Endodermal cell (in vitro differentiated cells): ENCODE data around the gene ADSL. TPM values are rescaled to one million over a fixed set of nuclear protein-coding genes. Genes with fewer than 3 reads are reported as not detected.
A peak's percentile ranks its signal among the peaks of the same experiment; 100 is the strongest.

Experiments
- DNase-seq: peaks from one replicate; pipeline ENCODE4 v3.0.0-alpha.2; 2017
- H3K27ac ChIP-seq: 2 replicates; pipeline ENCODE4 v1.5.1; 2013; ENCODE audit warnings: mild to moderate bottlenecking, low read depth, low read length, moderate library complexity
- H3K27me3 ChIP-seq: 2 replicates; pipeline ENCODE4 v1.6.1; 2013; ENCODE audit warnings: mild to moderate bottlenecking, low read length, moderate library complexity; ENCODE audit not compliant: insufficient read depth, control insufficient read depth, poor library complexity, severe bottlenecking
- H3K36me3 ChIP-seq: 2 replicates; pipeline ENCODE4 v1.7.0; 2013; ENCODE audit warnings: mild to moderate bottlenecking, low read length, moderate library complexity; ENCODE audit not compliant: control insufficient read depth, insufficient read depth
- H3K4me1 ChIP-seq: one replicate; pipeline ENCODE4 v1.7.0; 2013; ENCODE audit warnings: low read length; ENCODE audit not compliant: control insufficient read depth, insufficient read depth
- H3K4me3 ChIP-seq: 2 replicates; pipeline ENCODE4 v1.5.1; 2013; ENCODE audit warnings: mild to moderate bottlenecking, low read length, moderate library complexity
- H3K9ac ChIP-seq: 2 replicates; pipeline ENCODE4 v1.6.1; 2013; ENCODE audit warnings: mild to moderate bottlenecking, low read length, moderate library complexity; ENCODE audit not compliant: poor library complexity, severe bottlenecking; ENCODE audit errors: extremely low read depth
- H3K9me3 ChIP-seq: 2 replicates; pipeline ENCODE4 v1.6.1; 2013; ENCODE audit warnings: mild to moderate bottlenecking, low read length, moderate library complexity; ENCODE audit not compliant: control insufficient read depth
- H3K27ac Mint-ChIP-seq: 2 replicates; pipeline ENCODE4 v1.8.0; 2020; ENCODE audit warnings: mixed read lengths
- H3K27me3 Mint-ChIP-seq: 2 replicates; pipeline ENCODE4 v1.8.0; 2021; ENCODE audit warnings: mild to moderate bottlenecking, mixed read lengths; ENCODE audit not compliant: insufficient read depth
- H3K36me3 Mint-ChIP-seq: 2 replicates; pipeline ENCODE4 v1.8.0; 2020; ENCODE audit warnings: low read depth, mixed read lengths
- H3K4me1 Mint-ChIP-seq: 2 replicates; pipeline ENCODE4 v1.8.0; 2020; ENCODE audit warnings: mixed read lengths
- H3K4me3 Mint-ChIP-seq: 2 replicates; pipeline ENCODE4 v1.8.0; 2020; ENCODE audit warnings: mild to moderate bottlenecking, moderate library complexity, mixed read lengths
- H3K9me3 Mint-ChIP-seq: 2 replicates; pipeline ENCODE4 v1.8.0; 2020; ENCODE audit warnings: mild to moderate bottlenecking, mixed read lengths
- CTCF ChIP-seq: fragments of 200-600 bp; sonication (generic); conservative IDR thresholded peaks from 2 replicates; pipeline ENCODE4 v1.5.0; 2021; ENCODE audit warnings: antibody characterized with exemption, mild to moderate bottlenecking
- WGBS, 2 experiments: methylation state at CpG; one replicate each; pipeline versions ENCODE4 v1.1.5 to v1.1.7; 2013; ENCODE audit warnings: missing lambda C conversion rate in 2 of 2, mixed read lengths in 1 of 2; ENCODE audit not compliant: insufficient coverage in 1 of 2, insufficient read length in 1 of 2; 5-methylcytosine and 5-hydroxymethylcytosine counted together
- total RNA-seq, 2 donors: library from RNA; stranded (reverse); fragmentation: NEBNext Ultra II Directional in 1 of 2; extraction: Animal tissue kit (Norgen Biotek cat#: 25700) in 1 of 2; gene quantifications; 2 replicates in 1 of 2; 3 replicates in 1 of 2; pipeline ENCODE4 v1.2.1, GENCODE V29; 2021

The ADSL gene
- total RNA-seq, 2 donors from 2014 or later = 107 to 118 TPM

GRCh38 chr22:40395607-40396006 is 49.3 kb downstream of the ADSL start:
- Mint-ChIP-seq H3K9me3 (no peaks in the 10 kb centered on the region), H3K4me1 (peaks cover 10% of the 10 kb centered on the region), H3K4me3 (no peak overlapping the region), H3K36me3 (peaks cover 18% of the 10 kb centered on the region), H3K27me3 (no peaks in the 10 kb centered on the region), H3K27ac (no peak overlapping the region)
- no peak for TF ChIP-seq CTCF
- Histone ChIP-seq H3K9me3 (no peaks in the 10 kb centered on the region), H3K4me1 (no peaks in the 10 kb centered on the region), H3K27me3 (no peaks in the 10 kb centered on the region), H3K9ac (no peak overlapping the region), H3K27ac (no peak overlapping the region), H3K4me3 (no peak overlapping the region), H3K36me3 (peaks cover 10% of the 10 kb centered on the region)
- DNase-seq = no peak
- WGBS, 2 experiments = 89 to 92% methylated on average over 3 to 7 of the region's 7 CpGs

GRCh38 chr22:40396882-40397281 is 50.6 kb downstream of the ADSL start:
- TF ChIP-seq CTCF = no peak
- Histone ChIP-seq H3K36me3 (peaks cover 15% of the 10 kb centered on the region), H3K4me3 (no peak overlapping the region), H3K9me3 (no peaks in the 10 kb centered on the region), H3K4me1 (no peaks in the 10 kb centered on the region), H3K27ac (no peak overlapping the region), H3K9ac (no peak overlapping the region), H3K27me3 (no peaks in the 10 kb centered on the region)
- Mint-ChIP-seq H3K27me3 (no peaks in the 10 kb centered on the region), H3K4me3 (no peak overlapping the region), H3K36me3 (peaks cover 23% of the 10 kb centered on the region), H3K4me1 (peaks cover 10% of the 10 kb centered on the region), H3K9me3 (no peaks in the 10 kb centered on the region), H3K27ac (no peak overlapping the region)
- WGBS, 2 experiments = 50 to 79% methylated on average over 1 to 2 of the region's 4 CpGs
- peak; percentile 69 for DNase-seq

GRCh38 chr22:40397396-40397795 is 51.1 kb downstream of the ADSL start:
- no peak overlapping the region for H3K4me3 Mint-ChIP-seq
- DNase-seq = no peak
- no peaks in the 10 kb centered on the region for H3K9me3 ChIP-seq
- WGBS, 2 experiments = 73% methylated on average over 1 of the region's 1 CpG; no CpG with 5 or more reads in 1 of the 2 experiments
- H3K4me1 Mint-ChIP-seq = peaks cover 5% of the 10 kb centered on the region
- no peaks in the 10 kb centered on the region for H3K4me1 ChIP-seq
- H3K27me3 Mint-ChIP-seq = no peaks in the 10 kb centered on the region
- no peak overlapping the region for H3K27ac Mint-ChIP-seq
- H3K36me3 Mint-ChIP-seq = peaks cover 27% of the 10 kb centered on the region
- no peaks in the 10 kb centered on the region for H3K9me3 Mint-ChIP-seq
- TF ChIP-seq CTCF = no peak
- no peak overlapping the region for H3K9ac ChIP-seq
- H3K4me3 ChIP-seq = no peak overlapping the region
- H3K36me3 ChIP-seq = peaks cover 19% of the 10 kb centered on the region
- peak overlapping the region; percentile 24 for H3K27ac ChIP-seq
- H3K27me3 ChIP-seq = no peaks in the 10 kb centered on the region
